ENCODE results near the gene ENOX1. TPM values are rescaled to one million over a fixed set of nuclear protein-coding genes. Genes with fewer than 3 reads are reported as not detected.

ENOX1 gene
- total RNA-seq, 1 experiment from 2014 or later = 0.95 TPM

- Histone ChIP-seq H3F3A (ENCODE audit: low read length, unreplicated experiment) (no peaks in the 10 kb centered on the region), H3K4me1 (ENCODE audit: insufficient read depth, low read length) (peaks cover 22% of the 10 kb centered on the region), H3K27me3 (ENCODE audit: low read length) (no peaks in the 10 kb centered on the region), H4K20me1 (ENCODE audit: low read length) (no peaks in the 10 kb centered on the region), H2AFZ (ENCODE audit: low read length) (no peak overlapping the region), H3K9ac (ENCODE audit: low read length) (no peak overlapping the region), H3K9me2 (replicated peaks; ENCODE audit: low read length) (no peaks in the 10 kb centered on the region), H3K9me3 (ENCODE audit: low read length) (no peaks in the 10 kb centered on the region), H3K36me3 (ENCODE audit: low read depth, low read length) (no peaks in the 10 kb centered on the region), H3K27ac (ENCODE audit: low read length) (peak overlapping the region; percentile 74), H3K4me2 (ENCODE audit: low read length) (peak overlapping the region; percentile 15), H3K4me3 (ENCODE audit: low read length) (no peak overlapping the region), H3K79me2 (ENCODE audit: low read length) (no peaks in the 10 kb centered on the region)
- no peak for TF ChIP-seq EZH2phosphoT487 (IDR thresholded peaks at IDR 0.05; ENCODE audit: borderline replicate concordance, low read length)
- no peak for TF ChIP-seq EZH2 (IDR thresholded peaks at IDR 0.05; ENCODE audit: low read length, unreplicated experiment)
- no peak for TF ChIP-seq CTCF (conservative IDR thresholded peaks at IDR 0.05; ENCODE audit: low read depth, low read length)
- POLR2A ChIA-PET (ENCODE audit: unreplicated experiment) = no interaction called here
- BruUV-seq (replicated peaks) = no TSS peak
- DNase-seq (peak; percentile 81), ATAC-seq (peak; percentile 64)
- CTCF ChIA-PET = no interaction called here
- intact Hi-C loops (cut with micrococcal nuclease) = no loop called here
Observed at GRCh38 chr13:43232873-43233265, 553.9 kb downstream of the ENOX1 start.

- intact Hi-C loops (cut with micrococcal nuclease) = no loop called here
- peaks cover 22% of the 10 kb centered on the region for H3K4me1 ChIP-seq (ENCODE audit: insufficient read depth, low read length)
- DNase-seq (peak; percentile 40), ATAC-seq (no peak)
- ChIA-PET CTCF (no interaction called here), POLR2A (ENCODE audit: unreplicated experiment) (no interaction called here)
- H3K9me3 ChIP-seq (ENCODE audit: low read length) = no peaks in the 10 kb centered on the region
- H3K27ac ChIP-seq (ENCODE audit: low read length) = peak overlapping the region; percentile 74
- no peak overlapping the region for H3K4me3 ChIP-seq (ENCODE audit: low read length)
- no peaks in the 10 kb centered on the region for H3K9me2 ChIP-seq (replicated peaks; ENCODE audit: low read length)
- no peaks in the 10 kb centered on the region for H3K79me2 ChIP-seq (ENCODE audit: low read length)
- no peak overlapping the region for H2AFZ ChIP-seq (ENCODE audit: low read length)
- BruUV-seq (replicated peaks) = no TSS peak
- TF ChIP-seq EZH2phosphoT487 (IDR thresholded peaks at IDR 0.05; ENCODE audit: borderline replicate concordance, low read length) = no peak
- no peak for TF ChIP-seq EZH2 (IDR thresholded peaks at IDR 0.05; ENCODE audit: low read length, unreplicated experiment)
- no peak for TF ChIP-seq CTCF (conservative IDR thresholded peaks at IDR 0.05; ENCODE audit: low read depth, low read length)
- H3K9ac ChIP-seq (ENCODE audit: low read length) = no peak overlapping the region; the same call in 1 of the 2 replicates
- no peaks in the 10 kb centered on the region for H3K36me3 ChIP-seq (ENCODE audit: low read depth, low read length)
- H4K20me1 ChIP-seq (ENCODE audit: low read length) = no peaks in the 10 kb centered on the region
- H3K27me3 ChIP-seq (ENCODE audit: low read length) = no peaks in the 10 kb centered on the region
- no peaks in the 10 kb centered on the region for H3F3A ChIP-seq (ENCODE audit: low read length, unreplicated experiment)
- peak overlapping the region; percentile 15 for H3K4me2 ChIP-seq (ENCODE audit: low read length)
Observed at GRCh38 chr13:43232144-43232872, 554.5 kb downstream of the ENOX1 start.

- no TSS peak for BruUV-seq (replicated peaks)
- Histone ChIP-seq H3K79me2 (ENCODE audit: low read length) (no peaks in the 10 kb centered on the region), H3K36me3 (ENCODE audit: low read depth, low read length) (no peaks in the 10 kb centered on the region), H3F3A (ENCODE audit: low read length, unreplicated experiment) (no peaks in the 10 kb centered on the region), H3K9ac (ENCODE audit: low read length) (no peak overlapping the region), H3K9me2 (replicated peaks; ENCODE audit: low read length) (no peaks in the 10 kb centered on the region), H3K4me3 (ENCODE audit: low read length) (no peak overlapping the region), H3K9me3 (ENCODE audit: low read length) (no peaks in the 10 kb centered on the region), H3K27ac (ENCODE audit: low read length) (no peak overlapping the region), H4K20me1 (ENCODE audit: low read length) (no peaks in the 10 kb centered on the region), H3K4me1 (ENCODE audit: insufficient read depth, low read length) (peaks cover 18% of the 10 kb centered on the region), H3K4me2 (ENCODE audit: low read length) (no peak overlapping the region), H2AFZ (ENCODE audit: low read length) (no peak overlapping the region), H3K27me3 (ENCODE audit: low read length) (no peaks in the 10 kb centered on the region)
- CTCF ChIA-PET = no interaction called here
- DNase-seq = no peak
- ATAC-seq = no peak
- intact Hi-C loops (cut with micrococcal nuclease) = no loop called here
- TF ChIP-seq EZH2 (IDR thresholded peaks at IDR 0.05; ENCODE audit: low read length, unreplicated experiment) = no peak
- no peak for TF ChIP-seq CTCF (conservative IDR thresholded peaks at IDR 0.05; ENCODE audit: low read depth, low read length)
- TF ChIP-seq EZH2phosphoT487 (IDR thresholded peaks at IDR 0.05; ENCODE audit: borderline replicate concordance, low read length) = no peak
- POLR2A ChIA-PET (ENCODE audit: unreplicated experiment) = no interaction called here
Observed at GRCh38 chr13:43230989-43231388, 555.8 kb downstream of the ENOX1 start.
